ENCODE data around the gene SLC39A11. TPM values are rescaled to one million over a fixed set of nuclear protein-coding genes. Genes with fewer than 3 reads are reported as not detected.

The SLC39A11 gene
- total and polyA plus RNA-seq, 4 donors: 18.9 to 44.9 (median 28.2) TPM

- Histone ChIP-seq H3K9me3 (ENCODE audit: control insufficient read depth in 4 of 4, low read length in 3 of 4) (no peaks in the 10 kb centered on the region), H3K4me3 (ENCODE audit: low read depth in 1 of 3, low read length in 3 of 3) (no peak overlapping the region), H3K36me3 (ENCODE audit: control insufficient read depth in 4 of 4, insufficient read depth in 3 of 4, low read depth in 1 of 4, low read length in 3 of 4) (no peaks in the 10 kb centered on the region), H3K4me1 (ENCODE audit: control insufficient read depth in 4 of 4, insufficient read depth in 4 of 4, low read length in 3 of 4) (peaks cover 0 to 5% (median 2%) of the 10 kb centered on the region in 4 donors), H3K27ac (ENCODE audit: low read depth in 1 of 2, low read length in 2 of 2) (no peak overlapping the region), H3K9ac (ENCODE audit: low read depth in 1 of 2, low read length in 2 of 2) (no peak overlapping the region), H3K27me3 (ENCODE audit: control insufficient read depth in 4 of 4, insufficient read depth in 4 of 4, low read length in 3 of 4) (no peaks in the 10 kb centered on the region)
- 100% methylated on average over 2 of the region's 2 CpGs for WGBS
- no peak for DNase-seq (ENCODE audit: low spot score)
- TF ChIP-seq SP1 (IDR thresholded peaks at IDR 0.05) (no peak), MAX (IDR thresholded peaks at IDR 0.05) (no peak), FOXA1 (IDR thresholded peaks at IDR 0.05) (no peak), JUND (IDR thresholded peaks at IDR 0.05) (no peak), YY1 (IDR thresholded peaks at IDR 0.05) (no peak), FOXA2 (IDR thresholded peaks at IDR 0.05) (no peak), RAD21 (IDR thresholded peaks at IDR 0.05) (no peak), RXRA (IDR thresholded peaks at IDR 0.05) (no peak), HNF4A (conservative IDR thresholded peaks at IDR 0.05) (no peak)
- TF ChIP-seq, protein P1, sequence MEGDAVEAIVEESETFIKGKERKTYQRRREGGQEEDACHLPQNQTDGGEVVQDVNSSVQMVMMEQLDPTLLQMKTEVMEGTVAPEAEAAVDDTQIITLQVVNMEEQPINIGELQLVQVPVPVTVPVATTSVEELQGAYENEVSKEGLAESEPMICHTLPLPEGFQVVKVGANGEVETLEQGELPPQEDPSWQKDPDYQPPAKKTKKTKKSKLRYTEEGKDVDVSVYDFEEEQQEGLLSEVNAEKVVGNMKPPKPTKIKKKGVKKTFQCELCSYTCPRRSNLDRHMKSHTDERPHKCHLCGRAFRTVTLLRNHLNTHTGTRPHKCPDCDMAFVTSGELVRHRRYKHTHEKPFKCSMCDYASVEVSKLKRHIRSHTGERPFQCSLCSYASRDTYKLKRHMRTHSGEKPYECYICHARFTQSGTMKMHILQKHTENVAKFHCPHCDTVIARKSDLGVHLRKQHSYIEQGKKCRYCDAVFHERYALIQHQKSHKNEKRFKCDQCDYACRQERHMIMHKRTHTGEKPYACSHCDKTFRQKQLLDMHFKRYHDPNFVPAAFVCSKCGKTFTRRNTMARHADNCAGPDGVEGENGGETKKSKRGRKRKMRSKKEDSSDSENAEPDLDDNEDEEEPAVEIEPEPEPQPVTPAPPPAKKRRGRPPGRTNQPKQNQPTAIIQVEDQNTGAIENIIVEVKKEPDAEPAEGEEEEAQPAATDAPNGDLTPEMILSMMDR (IDR thresholded peaks at IDR 0.05; ENCODE audit: low read depth, low read length, missing input control): no peak
Measured at GRCh38 chr17:73066148-73066884, 26.2 kb downstream of the SLC39A11 start.

GRCh38 chr17:73065376-73065775, 27.1 kb downstream of the SLC39A11 start:
- WGBS: 97% methylated on average over 3 of the region's 3 CpGs
- Histone ChIP-seq H3K4me1 (ENCODE audit: control insufficient read depth in 4 of 4, insufficient read depth in 4 of 4, low read length in 3 of 4) (peaks cover 0 to 3% (median 0%) of the 10 kb centered on the region in 4 donors), H3K4me3 (ENCODE audit: low read depth in 1 of 3, low read length in 3 of 3) (no peak overlapping the region), H3K27me3 (ENCODE audit: control insufficient read depth in 4 of 4, insufficient read depth in 4 of 4, low read length in 3 of 4) (no peaks in the 10 kb centered on the region), H3K27ac (ENCODE audit: low read depth in 1 of 2, low read length in 2 of 2) (no peak overlapping the region), H3K9me3 (ENCODE audit: control insufficient read depth in 4 of 4, low read length in 3 of 4) (no peaks in the 10 kb centered on the region), H3K36me3 (ENCODE audit: control insufficient read depth in 4 of 4, insufficient read depth in 3 of 4, low read depth in 1 of 4, low read length in 3 of 4) (no peaks in the 10 kb centered on the region), H3K9ac (ENCODE audit: low read depth in 1 of 2, low read length in 2 of 2) (no peak overlapping the region)
- no peak for DNase-seq (ENCODE audit: low spot score)
- TF ChIP-seq FOXA2 (IDR thresholded peaks at IDR 0.05) (no peak), EGR1 (IDR thresholded peaks at IDR 0.05; ENCODE audit: low read depth in 2 of 2) (no peak), NR2F2 (IDR thresholded peaks at IDR 0.05) (no peak)

GRCh38 chr17:73064084-73064938, 28.2 kb downstream of the SLC39A11 start:
- H3K27ac ChIP-seq (ENCODE audit: low read depth in 1 of 2, low read length in 2 of 2): no peak overlapping the region
- DNase-seq (ENCODE audit: low spot score): no peak
- H3K9ac ChIP-seq (ENCODE audit: low read depth in 1 of 2, low read length in 2 of 2): no peak overlapping the region
- 83% methylated on average over 6 of the region's 6 CpGs for WGBS
- H3K36me3 ChIP-seq (ENCODE audit: control insufficient read depth in 4 of 4, insufficient read depth in 3 of 4, low read depth in 1 of 4, low read length in 3 of 4): no peaks in the 10 kb centered on the region
- no peaks in the 10 kb centered on the region for H3K27me3 ChIP-seq (ENCODE audit: control insufficient read depth in 4 of 4, insufficient read depth in 4 of 4, low read length in 3 of 4)
- H3K4me1 ChIP-seq (ENCODE audit: control insufficient read depth in 4 of 4, insufficient read depth in 4 of 4, low read length in 3 of 4): peaks cover 0 to 3% (median under 1%) of the 10 kb centered on the region in 4 donors
- H3K9me3 ChIP-seq (ENCODE audit: control insufficient read depth in 4 of 4, low read length in 3 of 4): no peaks in the 10 kb centered on the region
- no peak overlapping the region for H3K4me3 ChIP-seq (ENCODE audit: low read depth in 1 of 3, low read length in 3 of 3)
- TF ChIP-seq REST (IDR thresholded peaks at IDR 0.05) (no peak), NR2F2 (IDR thresholded peaks at IDR 0.05) (no peak), HNF4G (IDR thresholded peaks at IDR 0.05) (no peak)
